Testis (tissue), 3 donors: Measurements from ENCODE around the gene IQSEC1. TPM values are rescaled to one million over a fixed set of nuclear protein-coding genes. Genes with fewer than 3 reads are reported as not detected.

ENCODE experiments used
- DNase-seq: peaks from one replicate; pipeline ENCODE4 v3.0.0-alpha.2; 2019
- H3K27ac ChIP-seq, 2 donors: fragments of 200-600 bp; sonication (generic); one replicate each; pipeline ENCODE4 v1.5.1; 2019
- H3K27me3 ChIP-seq: fragments of 200-600 bp; sonication (generic); one replicate; pipeline ENCODE4 v1.5.1; 2019
- H3K36me3 ChIP-seq: fragments of 200-600 bp; sonication (generic); one replicate; pipeline ENCODE4 v1.5.1; 2017; ENCODE audit warnings: low read depth; ENCODE audit errors: missing control alignments
- H3K4me1 ChIP-seq: fragments of 200-600 bp; sonication (generic); one replicate; pipeline ENCODE4 v1.5.1; 2019
- H3K4me3 ChIP-seq, 2 donors: fragments of 200-600 bp; sonication (generic); one replicate each; pipeline ENCODE4 v1.5.1; 2017 to 2019
- H3K9me3 ChIP-seq: fragments of 200-600 bp; sonication (generic); one replicate; pipeline ENCODE4 v1.5.1; 2017
- CTCF ChIP-seq, 3 experiments: fragments of 450-650 bp in 2 of 3; fragments of 200-600 bp in 1 of 3; sonication (generic) in 1 of 3; IDR thresholded peaks; one replicate each; pipeline ENCODE4 v1.5.1; 2016 to 2019; ENCODE audit warnings: antibody characterized with exemption in 3 of 3, mild to moderate bottlenecking in 2 of 3, moderate library complexity in 1 of 3
- POLR2A ChIP-seq: fragments of 450-650 bp; IDR thresholded peaks from one replicate; pipeline ENCODE4 v1.6.1; 2017; ENCODE audit warnings: antibody characterized with exemption, mild to moderate bottlenecking, moderate library complexity
- WGBS, 2 donors: methylation state at CpG; one replicate each; pipeline ENCODE4 v1.1.5; 2018; 5-methylcytosine and 5-hydroxymethylcytosine counted together
- intact Hi-C: fragments of 100-400 bp; cut with DNase I; formaldehyde crosslinking; loops from one replicate; pipeline ENCODE4 v1.15.1; 2023; ENCODE audit warnings: low total_unique reads
- polyA plus RNA-seq: library from polyadenylated mRNA; stranded (reverse); fragments of 350-450 nt; fragmentation: Illumina TruSeq; extraction: RNeasy Lipid Tissue Mini Kit (QIAGEN cat#74804); gene quantifications from one replicate; pipeline ENCODE4 v1.2.3, GENCODE V29; 2014; ENCODE audit warnings: low read depth, low replicate concordance; ENCODE audit not compliant: insufficient read depth
- total RNA-seq, 2 donors: library from RNA; depleted of rRNA; stranded (reverse); fragments of >200 nt; gene quantifications; one replicate each; pipeline ENCODE4 v1.2.3, GENCODE V29; 2016

The IQSEC1 gene
- total and polyA plus RNA-seq, 3 donors from 2014 or later, result 32.9 to 89.4 (median 74.3) TPM

- Histone ChIP-seq H3K4me3 (no peak overlapping the region), H3K9me3 (no peaks in the 10 kb centered on the region), H3K36me3 (no peaks in the 10 kb centered on the region), H3K4me1 (peaks cover 42% of the 10 kb centered on the region), H3K27ac (no peak overlapping the region), H3K27me3 (no peaks in the 10 kb centered on the region)
- no peak for DNase-seq
- intact Hi-C loops, result no loop called here
- TF ChIP-seq POLR2A, result no peak
- TF ChIP-seq CTCF (IDR thresholded peaks at IDR 0.05), result no peak
- WGBS, 2 donors, result 80 to 87% methylated on average over 3 to 4 of the region's 4 CpGs
Measured at GRCh38 chr3:12961007-12961696, 112.1 kb downstream of the IQSEC1 start.

GRCh38 chr3:12960497-12960896 is 112.7 kb downstream of the IQSEC1 start:
- intact Hi-C loops, result no loop called here
- H3K4me1 ChIP-seq, result peaks cover 44% of the 10 kb centered on the region
- DNase-seq, result no peak

GRCh38 chr3:12959838-12960378 is 113.3 kb downstream of the IQSEC1 start:
- H3K9me3 ChIP-seq, result no peaks in the 10 kb centered on the region
- H3K4me3 ChIP-seq, result no peak overlapping the region
- intact Hi-C loops, result no loop called here
- peaks cover 49% of the 10 kb centered on the region for H3K4me1 ChIP-seq
- peak overlapping the region in 1 of 2 donors; percentile 24 for H3K27ac ChIP-seq
- no peak for TF ChIP-seq POLR2A
- no peak for TF ChIP-seq CTCF (IDR thresholded peaks at IDR 0.05)
- H3K27me3 ChIP-seq, result no peaks in the 10 kb centered on the region
- H3K36me3 ChIP-seq, result no peaks in the 10 kb centered on the region
- whole genome bisulfite sequencing, 2 donors, result 56 to 62% methylated on average over 15 of the region's 15 CpGs
- no peak for DNase-seq

More at GRCh38 chr3:12960497-12960896, 112.7 kb downstream of the IQSEC1 start:
- Histone ChIP-seq H3K27ac (no peak overlapping the region), H3K9me3 (no peaks in the 10 kb centered on the region), H3K4me3 (no peak overlapping the region), H3K27me3 (no peaks in the 10 kb centered on the region), H3K36me3 (no peaks in the 10 kb centered on the region)
- TF ChIP-seq CTCF (IDR thresholded peaks at IDR 0.05), result no peak
- no peak for TF ChIP-seq POLR2A
- WGBS, 2 donors, result 79 to 85% methylated on average over 3 of the region's 3 CpGs

GRCh38 chr3:12959410-12959809 is 113.8 kb downstream of the IQSEC1 start:
- WGBS, 2 donors, result 49 to 74% methylated on average over 3 to 7 of the region's 7 CpGs
- Histone ChIP-seq H3K27me3 (no peaks in the 10 kb centered on the region), H3K27ac (peak overlapping the region in 1 of 2 donors; percentile 24), H3K4me1 (peaks cover 50% of the 10 kb centered on the region), H3K9me3 (no peaks in the 10 kb centered on the region), H3K36me3 (no peaks in the 10 kb centered on the region), H3K4me3 (no peak overlapping the region)
- intact Hi-C loops, result no loop called here
- TF ChIP-seq CTCF (IDR thresholded peaks at IDR 0.05) (no peak), POLR2A (no peak)
- no peak for DNase-seq
